ENCODE data around the gene CD8A. TPM values are rescaled to one million over a fixed set of nuclear protein-coding genes. Genes with fewer than 3 reads are reported as not detected.

CD8A gene
- total RNA-seq, 1 donor from 2014 or later = 1.5 TPM

DNA sequence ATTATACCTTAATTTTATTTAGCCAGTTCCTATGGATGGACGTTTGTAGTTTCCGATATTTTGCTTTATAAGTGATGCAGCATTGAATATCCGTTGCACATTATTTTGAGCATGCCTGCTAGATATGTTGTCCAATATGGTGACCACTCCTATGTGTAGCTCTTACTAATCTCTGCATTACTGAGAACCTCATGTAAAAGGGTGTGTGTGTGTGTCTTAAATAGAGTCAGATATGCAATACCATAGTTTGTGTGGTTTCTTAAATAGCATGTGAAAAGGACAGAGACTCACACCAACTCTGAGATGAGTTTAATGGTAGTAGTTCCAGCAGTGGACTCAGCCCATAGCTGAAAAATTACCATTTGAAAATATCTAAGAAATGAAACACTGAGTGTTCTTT lies 32.3 kb downstream of the CD8A start:
- Histone ChIP-seq H3K36me3 (ENCODE audit: control insufficient read depth, insufficient read depth, low read length) (no peaks in the 10 kb centered on the region), H3K27me3 (ENCODE audit: control insufficient read depth, insufficient read depth, low read length) (no peaks in the 10 kb centered on the region), H3K4me3 (ENCODE audit: low read depth, low read length) (no peak overlapping the region)
- TF ChIP-seq, protein P1, sequence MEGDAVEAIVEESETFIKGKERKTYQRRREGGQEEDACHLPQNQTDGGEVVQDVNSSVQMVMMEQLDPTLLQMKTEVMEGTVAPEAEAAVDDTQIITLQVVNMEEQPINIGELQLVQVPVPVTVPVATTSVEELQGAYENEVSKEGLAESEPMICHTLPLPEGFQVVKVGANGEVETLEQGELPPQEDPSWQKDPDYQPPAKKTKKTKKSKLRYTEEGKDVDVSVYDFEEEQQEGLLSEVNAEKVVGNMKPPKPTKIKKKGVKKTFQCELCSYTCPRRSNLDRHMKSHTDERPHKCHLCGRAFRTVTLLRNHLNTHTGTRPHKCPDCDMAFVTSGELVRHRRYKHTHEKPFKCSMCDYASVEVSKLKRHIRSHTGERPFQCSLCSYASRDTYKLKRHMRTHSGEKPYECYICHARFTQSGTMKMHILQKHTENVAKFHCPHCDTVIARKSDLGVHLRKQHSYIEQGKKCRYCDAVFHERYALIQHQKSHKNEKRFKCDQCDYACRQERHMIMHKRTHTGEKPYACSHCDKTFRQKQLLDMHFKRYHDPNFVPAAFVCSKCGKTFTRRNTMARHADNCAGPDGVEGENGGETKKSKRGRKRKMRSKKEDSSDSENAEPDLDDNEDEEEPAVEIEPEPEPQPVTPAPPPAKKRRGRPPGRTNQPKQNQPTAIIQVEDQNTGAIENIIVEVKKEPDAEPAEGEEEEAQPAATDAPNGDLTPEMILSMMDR (IDR thresholded peaks at IDR 0.05; ENCODE audit: insufficient read depth, low read length, poor library complexity, severe bottlenecking) = no peak
- DNase-seq (ENCODE audit: low read depth) = no peak

DNA sequence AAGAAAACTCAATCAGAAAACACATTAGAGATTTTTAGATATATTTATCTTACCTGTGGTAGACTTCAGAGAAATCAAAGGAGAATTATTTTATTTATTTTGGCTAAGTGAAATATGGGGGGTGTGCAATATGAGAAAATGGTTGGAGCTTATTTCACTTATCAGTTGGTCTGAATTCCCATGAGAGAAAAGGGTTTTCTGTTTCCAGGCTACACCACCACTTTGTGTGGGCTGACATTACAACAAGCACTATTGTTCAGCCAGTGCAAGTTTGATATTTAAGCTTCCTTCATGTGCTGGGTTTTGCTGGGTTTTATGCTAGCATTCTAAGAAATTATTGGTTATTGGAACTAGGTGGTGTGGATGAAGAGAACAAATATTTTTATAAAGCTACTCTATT lies 37.1 kb downstream of the CD8A start:
- H3K4me3 ChIP-seq (ENCODE audit: low read depth, low read length) = no peak overlapping the region
- TF ChIP-seq, protein P1 (IDR thresholded peaks at IDR 0.05; ENCODE audit: insufficient read depth, low read length, poor library complexity, severe bottlenecking) = no peak
- DNase-seq (ENCODE audit: low read depth) = no peak
- no peaks in the 10 kb centered on the region for H3K36me3 ChIP-seq (ENCODE audit: control insufficient read depth, insufficient read depth, low read length)
- H3K27me3 ChIP-seq (ENCODE audit: control insufficient read depth, insufficient read depth, low read length) = no peaks in the 10 kb centered on the region

DNA sequence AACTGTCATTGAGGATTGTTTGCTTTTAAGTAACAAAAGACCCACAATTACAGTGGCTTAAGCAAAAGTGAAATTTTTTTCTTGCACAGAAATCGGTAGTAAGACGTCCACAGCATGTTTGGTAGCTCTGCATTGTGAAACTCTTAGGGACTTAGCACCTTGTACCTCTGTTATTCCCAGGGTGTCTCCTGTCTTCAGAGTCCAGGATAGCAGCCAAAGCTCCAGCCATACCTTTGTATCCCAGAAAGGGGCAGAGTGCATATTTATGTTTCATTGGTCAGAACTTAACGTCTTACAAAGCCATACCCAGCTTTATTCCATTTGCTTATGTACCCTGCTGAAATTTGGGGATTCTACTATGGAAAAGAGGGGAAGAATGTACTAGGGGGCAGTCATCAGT lies 37.8 kb downstream of the CD8A start:
- H3K36me3 ChIP-seq (ENCODE audit: control insufficient read depth, insufficient read depth, low read length) = no peaks in the 10 kb centered on the region
- DNase-seq (ENCODE audit: low read depth) = no peak
- H3K27me3 ChIP-seq (ENCODE audit: control insufficient read depth, insufficient read depth, low read length) = no peaks in the 10 kb centered on the region
- no peak overlapping the region for H3K4me3 ChIP-seq (ENCODE audit: low read depth, low read length)
- TF ChIP-seq, protein P1 (IDR thresholded peaks at IDR 0.05; ENCODE audit: insufficient read depth, low read length, poor library complexity, severe bottlenecking) = no peak

DNA sequence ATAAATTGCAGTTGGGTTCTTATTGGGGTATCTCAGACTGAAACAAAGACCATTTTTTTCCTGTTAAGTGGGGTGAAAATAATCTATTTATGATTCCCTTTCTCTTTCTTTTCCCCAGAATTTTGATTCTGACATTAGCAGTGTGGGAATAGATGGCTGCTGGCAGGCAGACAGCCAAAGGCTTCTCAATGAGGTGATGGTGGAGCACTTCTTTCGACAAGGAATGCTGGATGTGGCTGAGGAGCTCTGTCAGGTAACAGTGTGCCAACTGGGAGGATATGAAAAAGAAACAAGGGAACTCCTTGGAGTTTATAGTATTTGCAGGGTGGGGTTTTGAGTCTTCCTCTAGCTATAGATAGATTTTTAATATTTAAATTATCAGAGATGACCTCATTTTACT lies 38.9 kb downstream of the CD8A start:
- H3K36me3 ChIP-seq (ENCODE audit: control insufficient read depth, insufficient read depth, low read length) = no peaks in the 10 kb centered on the region
- no peak for DNase-seq (ENCODE audit: low read depth)

DNA sequence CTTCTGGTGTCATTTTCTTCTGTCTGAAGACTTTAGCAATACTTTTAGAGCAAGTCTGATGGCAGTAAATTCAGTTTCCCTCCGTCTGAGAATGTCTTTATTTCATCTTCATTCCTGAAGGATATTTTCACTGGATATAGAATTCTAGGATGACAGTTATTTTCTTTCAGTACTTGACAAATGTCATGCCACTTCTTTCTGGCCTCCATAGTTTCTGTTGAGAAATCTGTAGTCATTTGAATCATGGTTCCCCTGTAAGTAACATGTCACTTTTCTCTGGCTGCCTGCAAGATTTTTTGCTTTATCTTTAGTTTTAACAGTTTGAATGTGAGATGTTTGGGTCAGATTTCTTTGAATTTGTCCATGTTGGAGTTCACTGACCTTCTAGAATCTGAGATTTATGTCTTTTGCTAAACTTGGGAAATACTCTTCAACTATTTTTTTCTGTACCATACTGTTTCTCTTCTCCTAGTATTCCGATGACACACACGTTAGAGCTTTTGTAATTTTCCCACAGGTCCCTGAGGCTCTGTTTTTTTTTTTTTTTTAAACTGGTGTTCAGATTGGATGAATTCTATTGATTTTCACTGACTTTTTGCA lies 40.4 kb downstream of the CD8A start:
- Histone ChIP-seq H3K27me3 (ENCODE audit: control insufficient read depth, insufficient read depth, low read length) (no peaks in the 10 kb centered on the region), H3K4me3 (ENCODE audit: low read depth, low read length) (no peak overlapping the region), H3K36me3 (ENCODE audit: control insufficient read depth, insufficient read depth, low read length) (no peaks in the 10 kb centered on the region)
- TF ChIP-seq, protein P1 (IDR thresholded peaks at IDR 0.05; ENCODE audit: insufficient read depth, low read length, poor library complexity, severe bottlenecking) = no peak
- no peak for DNase-seq (ENCODE audit: low read depth)

More for the DNA sequence above, 38.9 kb downstream of the CD8A start:
- no peak overlapping the region for H3K4me3 ChIP-seq (ENCODE audit: low read depth, low read length)
- H3K27me3 ChIP-seq (ENCODE audit: control insufficient read depth, insufficient read depth, low read length) = no peaks in the 10 kb centered on the region
- TF ChIP-seq, protein P1 (IDR thresholded peaks at IDR 0.05; ENCODE audit: insufficient read depth, low read length, poor library complexity, severe bottlenecking) = no peak
